ENCODE results near the gene FRY. TPM values are rescaled to one million over a fixed set of nuclear protein-coding genes. Genes with fewer than 3 reads are reported as not detected.
"Not testable (repeated sequence)": the region's sequence is repeated elsewhere in the genome, so short reads cannot be mapped to it uniquely, and the experiment has no call there.

FRY gene
- total RNA-seq, 1 donor from 2014 or later, result 10.2 TPM

- no peak for ATAC-seq
These were observed 11.0 kb downstream of the FRY start for GRCh38 chr13:32042551-32042950.

GRCh38 chr13:32044446-32044845, 12.9 kb downstream of the FRY start:
- ATAC-seq, result no peak

- ATAC-seq, result no peak
These were observed 14.0 kb downstream of the FRY start for GRCh38 chr13:32045537-32045936.

- no peak for ATAC-seq
These were observed 14.6 kb downstream of the FRY start for GRCh38 chr13:32045982-32046785.

- ATAC-seq, result no peak
These were observed 15.5 kb downstream of the FRY start for GRCh38 chr13:32047088-32047487.

- ATAC-seq, result no peak
These were observed 16.2 kb downstream of the FRY start for GRCh38 chr13:32047793-32048192.

GRCh38 chr13:32048816-32049215, 17.2 kb downstream of the FRY start:
- ATAC-seq, result no peak

GRCh38 chr13:32051156-32051555, 19.6 kb downstream of the FRY start:
- no peak for ATAC-seq

- ATAC-seq, result no peak
These were observed 24.7 kb downstream of the FRY start for GRCh38 chr13:32056316-32056715.

GRCh38 chr13:32057325-32057724, 25.8 kb downstream of the FRY start:
- ATAC-seq, result not testable (repeated sequence)

- ATAC-seq, result no peak
These were observed 28.0 kb downstream of the FRY start for GRCh38 chr13:32059511-32059984.

GRCh38 chr13:32060401-32060878, 28.9 kb downstream of the FRY start:
- no peak for ATAC-seq

GRCh38 chr13:32063619-32064233, 32.2 kb downstream of the FRY start:
- ATAC-seq, result no peak

GRCh38 chr13:32067149-32067961, 35.8 kb downstream of the FRY start:
- no peak for ATAC-seq

GRCh38 chr13:32068255-32068654, 36.7 kb downstream of the FRY start:
- no peak for ATAC-seq

GRCh38 chr13:32073180-32073864, 41.7 kb downstream of the FRY start:
- no peak for ATAC-seq

- ATAC-seq, result no peak
These were observed 43.7 kb downstream of the FRY start for GRCh38 chr13:32075170-32075851.

GRCh38 chr13:32079587-32079986, 48.0 kb downstream of the FRY start:
- ATAC-seq, result no peak

GRCh38 chr13:32080328-32080744, 48.8 kb downstream of the FRY start:
- ATAC-seq, result no peak

- ATAC-seq, result no peak
These were observed 50.0 kb downstream of the FRY start for GRCh38 chr13:32081591-32081990.

GRCh38 chr13:32086366-32086765, 54.8 kb downstream of the FRY start:
- ATAC-seq, result no peak
